GM12872 (cell line): ENCODE data around the gene DMPK.

Experiments used
- CTCF ChIP-seq: IDR thresholded peaks from 3 replicates; pipeline ENCODE4 v1.5.1; 2011; ENCODE audit warnings: low read depth, mild to moderate bottlenecking, low read length, moderate library complexity; ENCODE audit not compliant: insufficient read depth

Gene DMPK

GRCh38 chr19:45739498-45740439 is 42.5 kb downstream of the DMPK start:
- TF ChIP-seq CTCF, result no peak

- no peak for TF ChIP-seq CTCF
Measured at GRCh38 chr19:45733160-45733810, 49.0 kb downstream of the DMPK start, which contains the start of gene MEIOSIN. Gene MEIOSIN (plus strand): TSS chr19:45733439. CDS start chr19:45735377, 1,938 bp downstream.

GRCh38 chr19:45730368-45731288 is 51.7 kb downstream of the DMPK start, which contains the start of gene FBXO46:
Gene FBXO46 (minus strand): TSS chr19:45730896. CDS start chr19:45713495, 17,401 bp downstream.
- TF ChIP-seq CTCF, result peak; percentile 38; the same call in 1 of the 3 replicates

- TF ChIP-seq CTCF, result no peak
Measured at GRCh38 chr19:45729800-45730290, 52.4 kb downstream of the DMPK start.
